HG03469 (cell line): ENCODE results near the gene SRRT.
"Not testable (repeated sequence)": the region's sequence is repeated elsewhere in the genome, so short reads cannot be mapped to it uniquely, and the experiment has no call there.

ENCODE experiments used
- ATAC-seq: cut with Tn5 transposase; IDR thresholded peaks from one replicate; pipeline ENCODE4 v1.9.1; 2021; ENCODE audit warnings: mild to moderate bottlenecking, moderate library complexity, moderate number of reproducible peaks; ENCODE audit not compliant: unreplicated experiment

SRRT gene

GRCh38 chr7:100854899-100855298, 20.0 kb upstream of the SRRT start:
- ATAC-seq: not testable (repeated sequence)

GRCh38 chr7:100855515-100855914, 19.4 kb upstream of the SRRT start:
- no peak for ATAC-seq

- ATAC-seq: no peak
These were observed 18.0 kb upstream of the SRRT start for GRCh38 chr7:100856871-100857282.

- ATAC-seq: no peak
These were observed 15.0 kb upstream of the SRRT start for GRCh38 chr7:100859856-100860255.

GRCh38 chr7:100860702-100861615, 13.9 kb upstream of the SRRT start:
- ATAC-seq: no peak

GRCh38 chr7:100861616-100861985, 13.3 kb upstream of the SRRT start:
- no peak for ATAC-seq

GRCh38 chr7:100863406-100863950, 11.4 kb upstream of the SRRT start:
- no peak for ATAC-seq

- no peak for ATAC-seq
These were observed 10.5 kb upstream of the SRRT start for GRCh38 chr7:100864263-100864845.

GRCh38 chr7:100865372-100865911, 9.5 kb upstream of the SRRT start:
- no peak for ATAC-seq

GRCh38 chr7:100865938-100866728, 8.8 kb upstream of the SRRT start:
- ATAC-seq: no peak

GRCh38 chr7:100866729-100867039, 8.2 kb upstream of the SRRT start:
- ATAC-seq: no peak

- no peak for ATAC-seq
These were observed 7.7 kb upstream of the SRRT start, which contains the start of gene TRIP6 for GRCh38 chr7:100867040-100867775. Gene TRIP6, plus strand, starts transcription at chr7:100867387. Its CDS starts 111 bp downstream, at chr7:100867498.

GRCh38 chr7:100867776-100868485, 7.0 kb upstream of the SRRT start:
- ATAC-seq: no peak

- ATAC-seq: no peak
These were observed 1.2 kb upstream of the SRRT start for GRCh38 chr7:100873599-100874299.

GRCh38 chr7:100874300-100874576, 665 bp upstream of the SRRT start:
- ATAC-seq: no peak

- no peak for ATAC-seq
These were observed 451 bp downstream of the SRRT start for GRCh38 chr7:100875356-100875751.

GRCh38 chr7:100878013-100878412, 3.1 kb downstream of the SRRT start:
- ATAC-seq: no peak

- no peak for ATAC-seq
These were observed 3.8 kb downstream of the SRRT start for GRCh38 chr7:100878685-100879084.

GRCh38 chr7:100879685-100880261, 4.9 kb downstream of the SRRT start:
- no peak for ATAC-seq
